Measurements from ENCODE around the gene FCRL4.

Gene FCRL4

DNA sequence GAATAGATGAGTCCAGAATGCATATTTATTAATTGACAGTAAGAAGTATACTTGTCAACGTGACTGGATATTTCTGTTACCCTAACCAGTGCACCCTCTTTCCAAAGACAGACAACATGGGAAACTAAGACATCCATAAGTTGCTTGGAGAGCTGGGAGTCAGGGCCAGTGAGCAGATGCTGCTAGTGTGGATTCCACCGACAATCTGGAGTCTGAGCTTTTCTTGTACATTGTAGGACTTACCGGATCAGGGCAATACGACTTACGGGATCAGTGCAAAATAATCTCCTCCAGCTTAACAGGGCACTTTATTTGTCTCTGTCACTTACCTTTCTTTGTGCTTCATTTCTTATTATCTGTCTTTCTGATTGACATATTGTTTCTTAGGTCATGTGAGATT is 24.6 kb upstream of the FCRL4 start:
- no peak for DNase-seq (ENCODE audit: extremely low read depth, low read depth)
- TF ChIP-seq, protein P1, sequence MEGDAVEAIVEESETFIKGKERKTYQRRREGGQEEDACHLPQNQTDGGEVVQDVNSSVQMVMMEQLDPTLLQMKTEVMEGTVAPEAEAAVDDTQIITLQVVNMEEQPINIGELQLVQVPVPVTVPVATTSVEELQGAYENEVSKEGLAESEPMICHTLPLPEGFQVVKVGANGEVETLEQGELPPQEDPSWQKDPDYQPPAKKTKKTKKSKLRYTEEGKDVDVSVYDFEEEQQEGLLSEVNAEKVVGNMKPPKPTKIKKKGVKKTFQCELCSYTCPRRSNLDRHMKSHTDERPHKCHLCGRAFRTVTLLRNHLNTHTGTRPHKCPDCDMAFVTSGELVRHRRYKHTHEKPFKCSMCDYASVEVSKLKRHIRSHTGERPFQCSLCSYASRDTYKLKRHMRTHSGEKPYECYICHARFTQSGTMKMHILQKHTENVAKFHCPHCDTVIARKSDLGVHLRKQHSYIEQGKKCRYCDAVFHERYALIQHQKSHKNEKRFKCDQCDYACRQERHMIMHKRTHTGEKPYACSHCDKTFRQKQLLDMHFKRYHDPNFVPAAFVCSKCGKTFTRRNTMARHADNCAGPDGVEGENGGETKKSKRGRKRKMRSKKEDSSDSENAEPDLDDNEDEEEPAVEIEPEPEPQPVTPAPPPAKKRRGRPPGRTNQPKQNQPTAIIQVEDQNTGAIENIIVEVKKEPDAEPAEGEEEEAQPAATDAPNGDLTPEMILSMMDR (IDR thresholded peaks at IDR 0.05; ENCODE audit: low read depth, low read length), result no peak

DNA sequence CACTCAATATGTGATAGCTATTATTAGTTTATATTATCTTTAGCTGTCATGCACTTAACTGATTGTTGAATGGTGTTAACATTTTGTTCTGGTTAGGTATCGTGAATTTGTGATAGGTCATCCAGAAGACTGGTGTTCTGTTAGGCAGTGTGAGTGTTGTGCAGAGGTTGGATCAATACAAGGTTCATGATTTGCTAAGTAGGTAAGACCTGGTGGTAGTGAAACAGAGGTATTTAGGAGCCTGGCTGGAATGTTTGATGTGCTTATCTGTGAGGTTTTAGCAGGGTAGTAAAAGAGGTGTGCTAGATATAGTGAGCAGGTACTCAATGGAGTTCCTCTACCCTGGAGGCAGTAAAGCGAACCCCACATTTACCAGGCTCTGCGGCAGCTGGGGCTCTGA is 20.3 kb upstream of the FCRL4 start:
- no peak for DNase-seq (ENCODE audit: extremely low read depth, low read depth)
- TF ChIP-seq, protein P1 (IDR thresholded peaks at IDR 0.05; ENCODE audit: low read depth, low read length), result no peak

DNA sequence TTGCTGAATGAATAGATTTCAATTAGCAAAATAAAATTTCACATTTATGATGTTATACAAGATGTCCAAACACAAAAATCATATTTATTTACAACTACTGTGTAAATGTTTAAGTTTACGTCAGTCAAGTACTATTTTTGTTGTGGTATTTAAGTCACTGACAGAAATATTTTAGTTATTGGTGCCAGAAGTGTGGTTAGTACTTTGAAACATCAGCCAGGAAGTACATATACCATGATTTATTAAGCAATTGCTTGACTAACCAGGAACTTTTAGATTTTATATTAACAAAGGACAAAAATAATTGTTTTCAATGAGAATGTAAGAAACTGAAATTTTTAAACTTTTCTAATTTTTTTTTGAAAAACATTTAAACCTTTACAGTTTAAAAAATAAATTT is 2.4 kb upstream of the FCRL4 start:
- DNase-seq (ENCODE audit: extremely low read depth, low read depth), result no peak
- TF ChIP-seq, protein P1 (IDR thresholded peaks at IDR 0.05; ENCODE audit: low read depth, low read length), result no peak

DNA sequence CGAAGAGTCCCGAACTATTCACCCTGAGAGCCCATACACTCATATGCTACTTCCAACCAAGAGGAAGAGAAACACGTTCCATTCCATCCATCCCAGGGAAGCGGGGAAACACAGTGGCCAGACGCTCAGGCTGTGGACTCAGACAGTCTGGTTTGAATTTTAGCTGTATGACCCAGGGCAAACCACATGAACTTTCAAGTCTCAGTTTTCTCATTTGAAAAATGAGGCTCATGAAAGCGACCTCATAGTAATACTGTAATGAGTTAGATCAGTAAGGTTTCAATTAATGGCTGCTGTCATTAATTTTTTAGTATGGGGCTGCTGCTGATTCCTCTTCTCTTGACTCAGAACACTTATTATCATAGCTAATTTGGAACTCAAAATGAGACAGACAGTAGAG is 1.5 kb downstream of the FCRL4 start:
- DNase-seq (ENCODE audit: extremely low read depth, low read depth), result no peak
- TF ChIP-seq, protein P1 (IDR thresholded peaks at IDR 0.05; ENCODE audit: low read depth, low read length), result no peak

DNA sequence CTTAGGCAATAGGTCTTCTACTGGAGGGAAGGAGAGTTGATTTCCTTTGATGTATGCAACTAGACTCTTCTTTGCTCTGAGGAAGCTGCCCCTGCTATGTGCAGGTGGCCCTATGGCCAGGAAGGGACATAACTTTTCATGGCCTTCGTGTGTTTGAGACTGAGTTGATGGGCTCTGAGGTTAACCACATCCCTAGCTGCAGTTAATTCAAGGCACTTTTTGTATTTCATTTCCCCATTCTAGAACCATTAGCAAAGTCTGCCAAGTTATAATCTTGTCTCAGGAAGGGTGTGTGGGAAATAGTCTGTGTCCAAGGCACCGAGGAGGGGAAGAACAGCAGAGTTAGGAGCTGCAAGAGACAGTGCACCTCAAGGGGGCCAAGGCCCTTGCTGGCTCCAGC is 2.5 kb downstream of the FCRL4 start:
- DNase-seq (ENCODE audit: extremely low read depth, low read depth), result no peak
- TF ChIP-seq, protein P1 (IDR thresholded peaks at IDR 0.05; ENCODE audit: low read depth, low read length), result no peak

DNA sequence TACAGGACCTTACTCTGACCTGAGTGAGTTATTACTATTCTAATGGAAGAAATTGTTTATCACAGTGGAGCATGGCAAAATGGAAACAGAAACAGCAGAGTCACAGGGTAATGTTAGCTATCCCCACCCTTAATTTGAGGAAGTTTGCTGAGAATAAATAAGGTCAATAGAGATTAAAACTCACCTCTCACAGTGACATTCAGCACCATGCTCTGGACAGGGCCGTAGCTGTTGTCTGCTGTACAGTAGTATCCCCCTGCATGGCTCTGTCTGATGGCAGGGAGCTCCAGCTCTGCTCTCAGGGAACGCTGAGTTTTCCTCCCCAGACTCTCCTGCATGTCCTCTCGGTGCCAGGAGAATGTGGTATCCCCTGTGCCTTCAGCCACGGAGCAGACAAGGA is 11.9 kb downstream of the FCRL4 start:
- DNase-seq (ENCODE audit: extremely low read depth, low read depth), result no peak
- TF ChIP-seq, protein P1 (IDR thresholded peaks at IDR 0.05; ENCODE audit: low read depth, low read length), result no peak

DNA sequence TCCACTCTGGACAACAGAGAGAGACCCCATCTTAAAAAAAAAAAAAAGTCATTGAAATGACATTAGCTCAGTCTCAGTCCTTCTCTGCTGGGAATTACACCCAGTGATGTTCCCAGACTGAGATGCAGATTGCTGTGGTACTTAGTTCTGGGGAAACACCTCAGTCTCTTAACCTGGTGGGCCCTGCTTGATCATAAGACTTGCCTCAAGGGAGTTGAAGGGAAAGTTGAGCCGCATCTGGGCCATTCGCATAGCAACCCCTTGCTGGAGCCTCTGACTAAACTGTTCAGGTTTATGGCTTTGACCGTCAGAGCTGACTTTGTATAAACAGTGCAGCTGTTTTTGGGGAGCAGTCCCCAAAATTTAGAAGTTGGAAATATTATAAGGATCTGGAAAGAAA is 13.4 kb downstream of the FCRL4 start:
- TF ChIP-seq, protein P1 (IDR thresholded peaks at IDR 0.05; ENCODE audit: low read depth, low read length), result no peak

More for the DNA sequence above, 13.4 kb downstream of the FCRL4 start:
- no peak for DNase-seq (ENCODE audit: extremely low read depth, low read depth)

Data from AG09319 (cell line).